Sigmoid colon (tissue), 4 donors: ENCODE results near the gene VDAC2.

Experiments
- POLR2A ChIP-seq, 2 donors: fragments of 450-650 bp; IDR thresholded peaks; one replicate each; pipeline ENCODE4 v1.6.1; 2016; ENCODE audit warnings: antibody characterized with exemption in 2 of 2, mild to moderate bottlenecking in 2 of 2, moderate library complexity in 2 of 2
- POLR2AphosphoS5 ChIP-seq, 4 donors: sonication (generic); formaldehyde crosslinking; IDR thresholded peaks; one replicate each; pipeline ENCODE4 v1.6.1; 2017; ENCODE audit warnings: antibody characterized with exemption in 4 of 4
- TF ChIP-seq, protein P1 (sequence below), 4 experiments: fragments of 450-650 bp in 3 of 4; fragments of 200-600 bp in 1 of 4; IDR thresholded peaks; one replicate each; pipeline ENCODE4 v1.5.1; 2016 to 2019; ENCODE audit warnings: antibody characterized with exemption in 4 of 4, mild to moderate bottlenecking in 3 of 4, moderate library complexity in 2 of 4

DNA sequence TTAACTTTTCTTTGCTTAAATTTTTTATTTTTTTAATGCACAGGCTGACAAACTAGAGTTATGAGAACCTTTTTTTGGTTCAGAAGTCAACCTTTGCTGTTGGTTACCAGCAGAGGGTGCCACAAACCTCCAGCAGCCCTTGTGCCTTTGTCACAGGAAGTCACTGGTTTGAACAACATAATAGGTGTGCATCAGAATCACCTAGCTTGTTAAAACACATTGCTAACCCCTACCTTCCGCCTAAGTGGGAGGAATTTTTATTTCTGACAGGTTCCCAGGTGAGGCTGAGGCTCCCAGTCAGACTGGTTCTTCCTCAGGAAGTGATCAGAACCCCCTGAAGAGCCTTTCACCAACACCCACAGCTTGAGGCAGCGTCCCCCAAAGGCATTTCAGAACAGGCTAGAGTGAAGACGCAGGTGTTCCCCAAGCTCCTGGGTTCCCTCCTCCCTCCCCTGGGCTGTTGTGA, 22.6 kb upstream of the VDAC2 start:
- TF ChIP-seq POLR2AphosphoS5 (IDR thresholded peaks at IDR 0.05), result no peak
- TF ChIP-seq, protein P1, sequence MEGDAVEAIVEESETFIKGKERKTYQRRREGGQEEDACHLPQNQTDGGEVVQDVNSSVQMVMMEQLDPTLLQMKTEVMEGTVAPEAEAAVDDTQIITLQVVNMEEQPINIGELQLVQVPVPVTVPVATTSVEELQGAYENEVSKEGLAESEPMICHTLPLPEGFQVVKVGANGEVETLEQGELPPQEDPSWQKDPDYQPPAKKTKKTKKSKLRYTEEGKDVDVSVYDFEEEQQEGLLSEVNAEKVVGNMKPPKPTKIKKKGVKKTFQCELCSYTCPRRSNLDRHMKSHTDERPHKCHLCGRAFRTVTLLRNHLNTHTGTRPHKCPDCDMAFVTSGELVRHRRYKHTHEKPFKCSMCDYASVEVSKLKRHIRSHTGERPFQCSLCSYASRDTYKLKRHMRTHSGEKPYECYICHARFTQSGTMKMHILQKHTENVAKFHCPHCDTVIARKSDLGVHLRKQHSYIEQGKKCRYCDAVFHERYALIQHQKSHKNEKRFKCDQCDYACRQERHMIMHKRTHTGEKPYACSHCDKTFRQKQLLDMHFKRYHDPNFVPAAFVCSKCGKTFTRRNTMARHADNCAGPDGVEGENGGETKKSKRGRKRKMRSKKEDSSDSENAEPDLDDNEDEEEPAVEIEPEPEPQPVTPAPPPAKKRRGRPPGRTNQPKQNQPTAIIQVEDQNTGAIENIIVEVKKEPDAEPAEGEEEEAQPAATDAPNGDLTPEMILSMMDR (IDR thresholded peaks at IDR 0.05), result peak; percentile 49 to 74 (median 56)
- TF ChIP-seq POLR2A (IDR thresholded peaks at IDR 0.05), result no peak
